NCI-H345 treated with DMSO at 0.1 percent for 48 hours (cell line): ENCODE measurements around the gene TAOK1.
"Not testable (repeated sequence)": the region's sequence is repeated elsewhere in the genome, so short reads cannot be mapped to it uniquely, and the experiment has no call there.

ENCODE experiments used
- DNase-seq: peaks from one replicate; lab custom pipeline; 2025; ENCODE audit not compliant: unreplicated experiment; lab: John Stamatoyannopoulos, UW

Gene TAOK1

GRCh38 chr17:29533976-29534375 lies 143.8 kb downstream of the TAOK1 start:
- DNase-seq = no peak

- DNase-seq = no peak
Observed at GRCh38 chr17:29544066-29544465, 153.9 kb downstream of the TAOK1 start.

GRCh38 chr17:29546085-29546484 lies 155.9 kb downstream of the TAOK1 start:
- DNase-seq = no peak

- DNase-seq = no peak
Observed at GRCh38 chr17:29546830-29547229, 156.7 kb downstream of the TAOK1 start.

- DNase-seq = no peak
Observed at GRCh38 chr17:29549177-29549923, 159.2 kb downstream of the TAOK1 start.

- DNase-seq = no peak
Observed at GRCh38 chr17:29555840-29556239, 165.7 kb downstream of the TAOK1 start.

- DNase-seq = no peak
Observed at GRCh38 chr17:29557085-29557738, 167.0 kb downstream of the TAOK1 start.

- no peak for DNase-seq
Observed at GRCh38 chr17:29557739-29558116, 167.6 kb downstream of the TAOK1 start.

- DNase-seq = not testable (repeated sequence)
Observed at GRCh38 chr17:29558139-29558538, 168.0 kb downstream of the TAOK1 start.

- no peak for DNase-seq
Observed at GRCh38 chr17:29559640-29560039, 169.5 kb downstream of the TAOK1 start.

- no peak for DNase-seq
Observed at GRCh38 chr17:29560316-29560715, 170.2 kb downstream of the TAOK1 start.

GRCh38 chr17:29561554-29562517 lies 171.7 kb downstream of the TAOK1 start:
- no peak for DNase-seq

GRCh38 chr17:29562615-29563014 lies 172.5 kb downstream of the TAOK1 start:
- no peak for DNase-seq

- DNase-seq = no peak
Observed at GRCh38 chr17:29563816-29564215, 173.7 kb downstream of the TAOK1 start.

GRCh38 chr17:29565643-29566472 lies 175.7 kb downstream of the TAOK1 start:
- peak; percentile 53 for DNase-seq

GRCh38 chr17:29566473-29567303 lies 176.5 kb downstream of the TAOK1 start, which contains the start of gene ABHD15:
ABHD15 (minus strand) TSS chr17:29567037; CDS start chr17:29566966, 71 bp downstream.
- no peak for DNase-seq

GRCh38 chr17:29567304-29567553 lies 177.1 kb downstream of the TAOK1 start:
- DNase-seq = no peak

GRCh38 chr17:29567554-29568330 lies 177.6 kb downstream of the TAOK1 start:
- DNase-seq = no peak
